SK-N-SH (cell line): ENCODE data around the gene DOCK6. TPM values are rescaled to one million over a fixed set of nuclear protein-coding genes. Genes with fewer than 3 reads are reported as not detected.

Experiments used
- CTCF ChIA-PET: fragments of 300-600, 350-600 bp; formaldehyde crosslinking; extraction: SDS; loops from one replicate; lab custom pipeline; 2021; lab: Yijun Ruan, JAX
- POLR2A ChIA-PET: fragments of 350-600 bp; sonication (Branson Sonifier 250); formaldehyde crosslinking; extraction: SDS; loops from one replicate; lab custom pipeline; 2020; ENCODE audit warnings: antibody characterized with exemption, inconsistent platforms; lab: Yijun Ruan, JAX
- DNase-seq: peaks from one replicate; pipeline ENCODE4 v3.0.0; 2012
- H2AFZ ChIP-seq: fragments of 200-600 bp; sonication (generic); 2 replicates; pipeline ENCODE4 v1.8.1; 2016; ENCODE audit warnings: antibody characterized with exemption, mild to moderate bottlenecking, low read depth
- H3F3A ChIP-seq: fragments of 200-600 bp; sonication (generic); replicated peaks from 2 replicates; pipeline ENCODE3; 2016; ENCODE audit warnings: antibody characterized with exemption, mild to moderate bottlenecking; ENCODE audit not compliant: insufficient read depth
- H3K27ac ChIP-seq, 2 experiments: fragments of 200-500 bp in 1 of 2; fragments of 200-600 bp in 1 of 2; sonication (Bioruptor generic) in 1 of 2; sonication (generic), shearing (Covaris generic) in 1 of 2; 2 replicates each; pipeline versions ENCODE4 v1.5.1 to v1.6.1; 2014 to 2016; ENCODE audit warnings: low read depth in 2 of 2, inconsistent platforms in 1 of 2, low read length in 1 of 2, mild to moderate bottlenecking in 1 of 2, mixed read lengths in 1 of 2
- H3K27me3 ChIP-seq: fragments of 200-600 bp; sonication (generic), shearing (Covaris generic); 2 replicates; pipeline ENCODE4 v1.6.1; 2016; ENCODE audit warnings: mixed run types; ENCODE audit not compliant: insufficient read depth
- H3K36me3 ChIP-seq, 2 experiments: fragments of 200-500 bp in 1 of 2; fragments of 200-600 bp in 1 of 2; sonication (Bioruptor generic) in 1 of 2; sonication (generic) in 1 of 2; replicated peaks in 1 of 2; 2 replicates each; pipeline versions ENCODE3 to v1.5.1; 2014 to 2016; ENCODE audit warnings: low read length in 1 of 2, mild to moderate bottlenecking in 1 of 2; ENCODE audit not compliant: insufficient read depth in 2 of 2, control insufficient read depth in 1 of 2
- H3K4me1 ChIP-seq, 2 experiments: fragments of 200-500 bp in 1 of 2; fragments of 200-600 bp in 1 of 2; sonication (Bioruptor generic) in 1 of 2; sonication (generic), shearing (Covaris generic) in 1 of 2; 2 replicates each; pipeline versions ENCODE4 v1.5.1 to v1.6.1; 2014 to 2016; ENCODE audit warnings: low read depth in 1 of 2, low read length in 1 of 2, mixed run types in 1 of 2; ENCODE audit not compliant: insufficient read depth in 2 of 2, control insufficient read depth in 1 of 2
- H3K4me2 ChIP-seq: fragments of 200-600 bp; sonication (generic), shearing (Covaris generic); 2 replicates; pipeline ENCODE4 v1.6.1; 2017; ENCODE audit warnings: mixed run types
- H3K4me3 ChIP-seq, 2 experiments: fragments of 200-500 bp in 1 of 2; fragments of 200-600 bp in 1 of 2; sonication (Bioruptor generic) in 1 of 2; sonication (generic), shearing (Covaris generic) in 1 of 2; 2 replicates each; pipeline versions ENCODE4 v1.5.1 to v1.8.1; 2014 to 2016; ENCODE audit warnings: low read depth in 2 of 2, inconsistent platforms in 1 of 2, low read length in 1 of 2, mild to moderate bottlenecking in 1 of 2, mixed read lengths in 1 of 2, moderate library complexity in 1 of 2
- H3K79me2 ChIP-seq: fragments of 200-600 bp; sonication (generic); 2 replicates; pipeline ENCODE4 v1.8.1; 2017; ENCODE audit warnings: mild to moderate bottlenecking; ENCODE audit not compliant: insufficient read depth
- H3K9ac ChIP-seq: fragments of 200-600 bp; sonication (generic); 2 replicates; pipeline ENCODE4 v1.6.1; 2017; ENCODE audit warnings: mixed run types
- H3K9me2 ChIP-seq: fragments of 200-600 bp; sonication (generic); 2 replicates; pipeline ENCODE4 v1.6.1; 2017; ENCODE audit warnings: mixed run types
- H3K9me3 ChIP-seq: fragments of 200-600 bp; sonication (generic); 2 replicates; pipeline ENCODE4 v1.6.1; 2017; ENCODE audit warnings: mixed run types, mild to moderate bottlenecking, moderate library complexity
- H4K20me1 ChIP-seq: fragments of 200-600 bp; sonication (generic); 2 replicates; pipeline ENCODE4 v1.6.1; 2017; ENCODE audit warnings: mild to moderate bottlenecking, mixed run types; ENCODE audit not compliant: insufficient read depth
- CTCF ChIP-seq: fragments of 200-600 bp; sonication (generic); IDR thresholded peaks from 2 replicates; pipeline ENCODE4 v1.6.1; 2017; ENCODE audit warnings: antibody characterized with exemption, mild to moderate bottlenecking, moderate library complexity
- ELF1 ChIP-seq: IDR thresholded peaks from 2 replicates; pipeline ENCODE4 v1.4.0; 2012
- EP300 ChIP-seq, 2 experiments: IDR thresholded peaks; 2 replicates each; pipeline versions ENCODE4 v1.4.0 to v1.6.1; 2012; ENCODE audit warnings: borderline replicate concordance in 1 of 2, low read depth in 1 of 2, low read length in 1 of 2
- EZH2phosphoT487 ChIP-seq: fragments of 200-600 bp; sonication (generic); IDR thresholded peaks from 2 replicates; pipeline ENCODE4 v1.6.1; 2017; ENCODE audit warnings: low read depth, mixed run types, mild to moderate bottlenecking, antibody characterized with exemption, moderate library complexity, borderline replicate concordance
- JUND ChIP-seq: IDR thresholded peaks from 2 replicates; pipeline ENCODE4 v1.4.0; 2012
- NRF1 ChIP-seq: IDR thresholded peaks from 2 replicates; pipeline ENCODE4 v1.6.1; 2012; ENCODE audit warnings: low read depth, mild to moderate bottlenecking, low read length
- WGBS: methylation state at CpG from one replicate; pipeline ENCODE4 v1.1.6; 2017; ENCODE audit warnings: low lambda C conversion rate; 5-methylcytosine and 5-hydroxymethylcytosine counted together
- polyA plus RNA-seq, 3 experiments: library from polyadenylated mRNA; depleted of rRNA; stranded (reverse); fragments of >200 nt; gene quantifications; 2 replicates each; pipeline ENCODE4 v1.2.3, GENCODE V29; 2012
- TF ChIP-seq, protein P1 (sequence below): IDR thresholded peaks from 2 replicates; pipeline ENCODE4 v1.4.0; 2012; ENCODE audit warnings: low read depth, borderline replicate concordance

DOCK6 gene
- polyA plus RNA-seq, 1 of the 3 experiments (the other 2 are of a cell fraction): 18.3 TPM

- Histone ChIP-seq H3K4me2 (no peak overlapping the region), H3K9ac (no peak overlapping the region), H3K9me3 (no peaks in the 10 kb centered on the region), H3K36me3 (no peaks in the 10 kb centered on the region), H3K27ac (no peak overlapping the region), H3K4me1 (peaks cover 9 to 13% of the 10 kb centered on the region in 2 experiments; a peak in 1 of 4 replicates), H3F3A (peaks cover 4% of the 10 kb centered on the region), H4K20me1 (no peaks in the 10 kb centered on the region), H3K4me3 (no peak overlapping the region), H2AFZ (no peak overlapping the region), H3K27me3 (no peaks in the 10 kb centered on the region), H3K9me2 (no peaks in the 10 kb centered on the region), H3K79me2 (no peaks in the 10 kb centered on the region)
- POLR2A ChIA-PET: no interaction called here
- 78% methylated on average over 8 of the region's 11 CpGs for WGBS
- CTCF ChIA-PET: interaction anchor here (0.6 to 9.6 kb wide), 4 partner anchors 9 to 169 kb away, joined by 3 to 57 read pairs (median 4); partner anchors contain the start of genes ODAD3 and PRKCSH
- DNase-seq: no peak
- no peak for TF ChIP-seq CTCF
- TF ChIP-seq ELF1: no peak
- no peak for TF ChIP-seq EZH2phosphoT487
- TF ChIP-seq JUND: no peak
- TF ChIP-seq NRF1: no peak
- TF ChIP-seq EP300 (IDR thresholded peaks at IDR 0.05; ENCODE audit: borderline replicate concordance in 1 of 2, low read depth in 1 of 2, low read length in 1 of 2): no peak
Measured at GRCh38 chr19:11265785-11266236, 3.5 kb upstream of the DOCK6 start.

- no peak for DNase-seq
- Histone ChIP-seq H3K9me2 (no peaks in the 10 kb centered on the region), H3K4me2 (no peak overlapping the region), H3F3A (peaks cover 4% of the 10 kb centered on the region), H3K4me1 (peaks cover 9 to 13% of the 10 kb centered on the region in 2 experiments; a peak in 1 of 4 replicates), H4K20me1 (no peaks in the 10 kb centered on the region), H3K27ac (no peak overlapping the region), H3K9ac (no peak overlapping the region), H3K27me3 (no peaks in the 10 kb centered on the region), H2AFZ (no peak overlapping the region), H3K9me3 (no peaks in the 10 kb centered on the region), H3K36me3 (no peaks in the 10 kb centered on the region), H3K4me3 (no peak overlapping the region), H3K79me2 (no peaks in the 10 kb centered on the region)
- WGBS: 78% methylated on average over 4 of the region's 6 CpGs
- TF ChIP-seq, protein P1, sequence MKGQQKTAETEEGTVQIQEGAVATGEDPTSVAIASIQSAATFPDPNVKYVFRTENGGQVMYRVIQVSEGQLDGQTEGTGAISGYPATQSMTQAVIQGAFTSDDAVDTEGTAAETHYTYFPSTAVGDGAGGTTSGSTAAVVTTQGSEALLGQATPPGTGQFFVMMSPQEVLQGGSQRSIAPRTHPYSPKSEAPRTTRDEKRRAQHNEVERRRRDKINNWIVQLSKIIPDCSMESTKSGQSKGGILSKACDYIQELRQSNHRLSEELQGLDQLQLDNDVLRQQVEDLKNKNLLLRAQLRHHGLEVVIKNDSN: no peak
- ChIA-PET CTCF (interaction anchor here (0.6 to 9.6 kb wide), 6 partner anchors 9 to 29 kb away, joined by 3 to 57 read pairs (median 4); no protein-coding TSS in a partner anchor), POLR2A (interaction anchor here (1.0 kb wide), 1 partner anchor 109 kb away, joined by 3 read pairs; the partner anchor contains the start of gene SWSAP1)
Measured at GRCh38 chr19:11265177-11265784, 3.0 kb upstream of the DOCK6 start.
